Activated CD8-positive, alpha-beta T cell treated with anti-CD3 and anti-CD28 coated beads for 36 hours (primary cell): Measurements from ENCODE around the gene NRP1. TPM values are rescaled to one million over a fixed set of nuclear protein-coding genes. Genes with fewer than 3 reads are reported as not detected.
A peak's percentile ranks its signal among the peaks of the same experiment; 100 is the strongest.

Source experiments
- ATAC-seq: fragments of 200-7000 bp; cut with Tn5 transposase; one replicate; pipeline ENCODE4 v1.10.0; 2021; ENCODE audit warnings: mild to moderate bottlenecking, moderate library complexity
- CTCF ChIA-PET: fragments of 350-600 bp; sonication (Branson Sonifier 250); formaldehyde crosslinking; loops from one replicate; lab custom pipeline; 2021; ENCODE audit warnings: antibody characterized with exemption; lab: Charles Lee
- POLR2A ChIA-PET: fragments of 350-600 bp; sonication (Branson Sonifier 250); formaldehyde crosslinking; loops from one replicate; lab custom pipeline; 2021; ENCODE audit warnings: antibody characterized with exemption; lab: Charles Lee
- DNase-seq: peaks from one replicate; pipeline ENCODE4 v3.0.0-alpha.2; 2020
- H3K27ac Mint-ChIP-seq: one replicate; pipeline ENCODE4 v1.8.0; 2021; ENCODE audit warnings: mild to moderate bottlenecking, mixed read lengths
- H3K27me3 Mint-ChIP-seq: one replicate; pipeline ENCODE4 v1.8.0; 2021; ENCODE audit warnings: mixed read lengths
- H3K36me3 Mint-ChIP-seq: one replicate; pipeline ENCODE4 v1.8.0; 2021; ENCODE audit warnings: low read depth, mixed read lengths
- H3K4me1 Mint-ChIP-seq: one replicate; pipeline ENCODE4 v1.8.0; 2021; ENCODE audit warnings: low read depth, mixed read lengths
- H3K4me3 Mint-ChIP-seq: one replicate; pipeline ENCODE4 v1.8.0; 2021; ENCODE audit warnings: mild to moderate bottlenecking, moderate library complexity, mixed read lengths
- H3K9me3 Mint-ChIP-seq: one replicate; pipeline ENCODE4 v1.8.0; 2021; ENCODE audit warnings: mixed read lengths
- CTCF ChIP-seq: fragments of 200-600 bp; IDR thresholded peaks from one replicate; pipeline ENCODE4 v1.8.0; 2022; ENCODE audit warnings: antibody characterized with exemption, mild to moderate bottlenecking
- intact Hi-C: fragments of 100-400 bp; cut with micrococcal nuclease; formaldehyde crosslinking; loops from one replicate; pipeline ENCODE4 v1.10.0; 2022
- total RNA-seq, 2 experiments: library from RNA; stranded (reverse); gene quantifications; one replicate each; pipeline ENCODE4 v1.2.3, GENCODE V29; 2021

NRP1 gene
- total RNA-seq, 2 experiments from 2014 or later: 0.22 to 0.79 TPM

- H3K27ac Mint-ChIP-seq: no peak overlapping the region
- ATAC-seq: no peak
These were observed 76.9 kb downstream of the NRP1 start for GRCh38 chr10:33257439-33258080.

GRCh38 chr10:33256458-33256857 is 78.0 kb downstream of the NRP1 start:
- intact Hi-C loops: no loop called here
- TF ChIP-seq CTCF: no peak
- ChIA-PET POLR2A (no interaction called here), CTCF (no interaction called here)
- peaks cover 22% of the 10 kb centered on the region for H3K4me1 Mint-ChIP-seq
- no peaks in the 10 kb centered on the region for H3K36me3 Mint-ChIP-seq
- peaks cover 1% of the 10 kb centered on the region for H3K27me3 Mint-ChIP-seq
- ATAC-seq (no peak), DNase-seq (no peak)
- H3K9me3 Mint-ChIP-seq: no peaks in the 10 kb centered on the region
- no peak overlapping the region for H3K4me3 Mint-ChIP-seq
- H3K27ac Mint-ChIP-seq: no peak overlapping the region

More at GRCh38 chr10:33257439-33258080, 76.9 kb downstream of the NRP1 start:
- intact Hi-C loops: no loop called here
- Mint-ChIP-seq H3K36me3 (no peaks in the 10 kb centered on the region), H3K4me1 (peaks cover 11% of the 10 kb centered on the region), H3K4me3 (no peak overlapping the region), H3K27me3 (peaks cover 4% of the 10 kb centered on the region), H3K9me3 (no peaks in the 10 kb centered on the region)
- ChIA-PET CTCF (interaction anchor here (0.9 kb wide), 1 partner anchor 64 kb away, joined by 3 read pairs; no protein-coding TSS in a partner anchor), POLR2A (no interaction called here)
- TF ChIP-seq CTCF: no peak
- DNase-seq: no peak

GRCh38 chr10:33254556-33255160 is 79.8 kb downstream of the NRP1 start:
- no peak overlapping the region for H3K27ac Mint-ChIP-seq
- no peak for TF ChIP-seq CTCF
- peaks cover 35% of the 10 kb centered on the region for H3K4me1 Mint-ChIP-seq
- intact Hi-C loops: no loop called here
- no peak for DNase-seq
- no peak overlapping the region for H3K4me3 Mint-ChIP-seq
- peaks cover 1% of the 10 kb centered on the region for H3K36me3 Mint-ChIP-seq
- ChIA-PET POLR2A (no interaction called here), CTCF (interaction anchor here (1.2 kb wide), 1 partner anchor 61 kb away, joined by 5 read pairs; no protein-coding TSS in a partner anchor)
- ATAC-seq: no peak
- H3K9me3 Mint-ChIP-seq: peaks cover 4% of the 10 kb centered on the region
- peaks cover 1% of the 10 kb centered on the region for H3K27me3 Mint-ChIP-seq

GRCh38 chr10:33253411-33253810 is 81.1 kb downstream of the NRP1 start:
- no peak overlapping the region for H3K27ac Mint-ChIP-seq
- no peak for ATAC-seq
- no peak for TF ChIP-seq CTCF
- CTCF ChIA-PET: no interaction called here
- peaks cover 4% of the 10 kb centered on the region for H3K9me3 Mint-ChIP-seq
- H3K27me3 Mint-ChIP-seq: peaks cover 1% of the 10 kb centered on the region
- intact Hi-C loops: no loop called here
- peaks cover 47% of the 10 kb centered on the region for H3K4me1 Mint-ChIP-seq
- DNase-seq: no peak
- peaks cover 1% of the 10 kb centered on the region for H3K36me3 Mint-ChIP-seq
- H3K4me3 Mint-ChIP-seq: no peak overlapping the region
- POLR2A ChIA-PET: no interaction called here

- TF ChIP-seq CTCF: no peak
- Mint-ChIP-seq H3K9me3 (peaks cover 4% of the 10 kb centered on the region), H3K4me3 (peak overlapping the region; percentile 9), H3K27ac (peak overlapping the region; percentile 73), H3K4me1 (peaks cover 53% of the 10 kb centered on the region), H3K36me3 (peaks cover 1% of the 10 kb centered on the region), H3K27me3 (peaks cover 1% of the 10 kb centered on the region)
- ChIA-PET CTCF (interaction anchor here (1.4 kb wide), 1 partner anchor 59 kb away, joined by 3 read pairs; no protein-coding TSS in a partner anchor), POLR2A (no interaction called here)
- DNase-seq (no peak), ATAC-seq (peak; percentile 77)
- intact Hi-C loops: no loop called here
These were observed 81.7 kb downstream of the NRP1 start for GRCh38 chr10:33252794-33253203.
